IMR-90 (cell line): Measurements from ENCODE around the gene HOXA3. TPM values are rescaled to one million over a fixed set of nuclear protein-coding genes. Genes with fewer than 3 reads are reported as not detected.

Experiments used
- ATAC-seq: fragments of 200-7000 bp; cut with Tn5 transposase; 2 replicates; pipeline ENCODE4 v1.9.1; 2020; ENCODE audit warnings: low read depth, mild to moderate bottlenecking, moderate library complexity
- BruUV-seq: library from RNA; stranded (reverse); fragments of 400-500 nt; replicated peaks from 2 replicates; lab custom pipeline; 2021; lab: Mats Ljungman, UMichigan
- CTCF ChIA-PET: fragments of 300-600 bp; formaldehyde crosslinking; extraction: SDS; loops from one replicate; lab custom pipeline; 2021; ENCODE audit warnings: antibody characterized with exemption; lab: Yijun Ruan, JAX
- POLR2A ChIA-PET: fragments of 300-600 bp; sonication (Branson Sonifier 250); formaldehyde crosslinking; loops from one replicate; lab custom pipeline; 2022; ENCODE audit warnings: antibody characterized with exemption; ENCODE audit not compliant: unreplicated experiment; lab: Charles Lee
- DNase-seq: peaks from one replicate; pipeline ENCODE4 v3.0.0; 2013
- H2AFZ ChIP-seq: replicated peaks from 2 replicates; pipeline ENCODE3; 2013; ENCODE audit warnings: low read length, mild to moderate bottlenecking; ENCODE audit not compliant: poor library complexity
- H2AK5ac ChIP-seq: 2 replicates; pipeline ENCODE4 v1.6.1; 2013; ENCODE audit warnings: low read depth, low read length, inconsistent platforms
- H2AK9ac ChIP-seq: replicated peaks from 2 replicates; pipeline ENCODE3; 2013; ENCODE audit warnings: mild to moderate bottlenecking, low read depth, low read length, moderate library complexity; ENCODE audit not compliant: poor library complexity
- H2BK120ac ChIP-seq: 2 replicates; pipeline ENCODE4 v1.6.1; 2013; ENCODE audit warnings: low read depth, low read length, inconsistent platforms
- H2BK15ac ChIP-seq: 3 replicates; pipeline ENCODE4 v1.6.1; 2013; ENCODE audit warnings: low read depth, low read length, inconsistent platforms
- H2BK20ac ChIP-seq: 2 replicates; pipeline ENCODE4 v1.6.1; 2013; ENCODE audit warnings: low read depth, mild to moderate bottlenecking, inconsistent platforms, low read length, moderate library complexity
- H2BK5ac ChIP-seq: 2 replicates; pipeline ENCODE4 v1.6.1; 2013; ENCODE audit warnings: mild to moderate bottlenecking, low read depth, low read length, inconsistent platforms; ENCODE audit not compliant: poor library complexity, severe bottlenecking
- H3K14ac ChIP-seq: replicated peaks from 2 replicates; pipeline ENCODE4 v1.6.1; 2013; ENCODE audit warnings: low read depth, low read length, inconsistent platforms
- H3K18ac ChIP-seq: 2 replicates; pipeline ENCODE4 v1.6.1; 2013; ENCODE audit warnings: low read depth, low read length, control low read depth
- H3K23ac ChIP-seq: 2 replicates; pipeline ENCODE4 v1.6.1; 2013; ENCODE audit warnings: low read depth, low read length, inconsistent platforms
- H3K27ac ChIP-seq: 2 replicates; pipeline ENCODE4 v1.5.1; 2013; ENCODE audit warnings: mild to moderate bottlenecking, control low read depth, low read length; ENCODE audit not compliant: insufficient read depth
- H3K27me3 ChIP-seq: 2 replicates; pipeline ENCODE4 v1.6.1; 2013; ENCODE audit warnings: low read length; ENCODE audit not compliant: control insufficient read depth, insufficient read depth
- H3K36me3 ChIP-seq: 2 replicates; pipeline ENCODE4 v1.6.1; 2013; ENCODE audit warnings: low read length, mixed read lengths; ENCODE audit not compliant: control insufficient read depth, insufficient read depth
- H3K4ac ChIP-seq: 2 replicates; pipeline ENCODE4 v1.6.1; 2013; ENCODE audit warnings: low read depth, low read length, inconsistent platforms
- H3K4me1 ChIP-seq: 2 replicates; pipeline ENCODE4 v1.6.1; 2013; ENCODE audit warnings: low read length, mixed read lengths; ENCODE audit not compliant: control insufficient read depth, insufficient read depth
- H3K4me2 ChIP-seq: 2 replicates; pipeline ENCODE4 v1.6.1; 2013; ENCODE audit warnings: low read depth, mild to moderate bottlenecking, control low read depth, low read length, moderate library complexity
- H3K4me3 ChIP-seq: 2 replicates; pipeline ENCODE4 v1.5.1; 2013; ENCODE audit warnings: low read depth, mild to moderate bottlenecking, control low read depth, low read length, moderate library complexity; ENCODE audit not compliant: insufficient read depth
- H3K56ac ChIP-seq: 2 replicates; pipeline ENCODE4 v1.6.1; 2013; ENCODE audit warnings: low read length, inconsistent platforms; ENCODE audit not compliant: insufficient read depth; ENCODE audit errors: extremely low read depth
- H3K79me1 ChIP-seq, 2 experiments: 2 replicates each; pipeline ENCODE4 v1.6.1; 2013; ENCODE audit warnings: low read length in 2 of 2, inconsistent platforms in 1 of 2, low read depth in 1 of 2
- H3K9ac ChIP-seq: 2 replicates; pipeline ENCODE4 v1.6.1; 2013; ENCODE audit warnings: low read depth, low read length, control low read depth
- H3K9me1 ChIP-seq: 2 replicates; pipeline ENCODE4 v1.6.1; 2013; ENCODE audit warnings: low read length, inconsistent platforms; ENCODE audit not compliant: insufficient read depth
- H3K9me3 ChIP-seq: 2 replicates; pipeline ENCODE4 v1.6.1; 2013; ENCODE audit warnings: low read length; ENCODE audit not compliant: control insufficient read depth, insufficient read depth
- H4K20me1 ChIP-seq: 2 replicates; pipeline ENCODE4 v1.6.1; 2013; ENCODE audit warnings: low read length, inconsistent platforms; ENCODE audit not compliant: insufficient read depth
- H4K5ac ChIP-seq: 2 replicates; pipeline ENCODE4 v1.6.1; 2013; ENCODE audit warnings: mild to moderate bottlenecking, low read depth, low read length, control low read depth
- H4K8ac ChIP-seq, 2 experiments: 2 replicates each; pipeline ENCODE4 v1.6.1; 2013; ENCODE audit warnings: low read depth in 2 of 2, low read length in 2 of 2, control low read depth in 1 of 2, inconsistent platforms in 1 of 2
- H4K91ac ChIP-seq: 2 replicates; pipeline ENCODE4 v1.6.1; 2013; ENCODE audit warnings: low read depth, low read length, inconsistent platforms; ENCODE audit not compliant: insufficient read depth
- BHLHE40 ChIP-seq: fragments of 150-350 bp; IDR thresholded peaks from 2 replicates; pipeline ENCODE4 v1.6.1; 2016; ENCODE audit warnings: mild to moderate bottlenecking, low read depth, low read length
- CEBPB ChIP-seq: IDR thresholded peaks from 2 replicates; pipeline ENCODE4 v1.6.1; 2012; ENCODE audit warnings: low read depth, low read length, improper control_type of control experiment
- CHD1 ChIP-seq: IDR thresholded peaks from 2 replicates; pipeline ENCODE4 v1.6.1; 2012; ENCODE audit warnings: low read depth, low read length, improper control_type of control experiment
- CTCF ChIP-seq: conservative IDR thresholded peaks from 2 replicates; pipeline ENCODE4 v1.5.1; 2012; ENCODE audit warnings: mild to moderate bottlenecking, low read depth, low read length, improper control_type of control experiment
- FOS ChIP-seq: fragments of 150-350 bp; IDR thresholded peaks from 2 replicates; pipeline ENCODE4 v1.6.1; 2016; ENCODE audit warnings: low read depth, low read length
- MXI1 ChIP-seq: IDR thresholded peaks from 2 replicates; pipeline ENCODE4 v1.6.1; 2012; ENCODE audit warnings: low read depth, mild to moderate bottlenecking, low read length, moderate library complexity, borderline replicate concordance
- POLR2A ChIP-seq: IDR thresholded peaks from 2 replicates; pipeline ENCODE4 v1.6.1; 2012; ENCODE audit warnings: mild to moderate bottlenecking, low read depth, low read length
- RAD21 ChIP-seq: IDR thresholded peaks from 2 replicates; pipeline ENCODE4 v1.6.1; 2012; ENCODE audit warnings: low read length, improper control_type of control experiment
- RCOR1 ChIP-seq: IDR thresholded peaks from 2 replicates; pipeline ENCODE4 v1.6.1; 2012; ENCODE audit warnings: mild to moderate bottlenecking, low read length, improper control_type of control experiment; ENCODE audit not compliant: insufficient replicate concordance
- SMC3 ChIP-seq: fragments of 150-350 bp; IDR thresholded peaks from 2 replicates; pipeline ENCODE4 v1.6.1; 2016; ENCODE audit warnings: low read depth, mild to moderate bottlenecking, antibody characterized with exemption, low read length, moderate library complexity
- WGBS, 2 experiments: methylation state at CpG; one replicate each; pipeline versions ENCODE4 v1.1.5 to v1.1.7; 2013; ENCODE audit warnings: missing lambda C conversion rate in 2 of 2; ENCODE audit not compliant: insufficient read length in 1 of 2; ENCODE audit errors: extremely low coverage in 2 of 2; 5-methylcytosine and 5-hydroxymethylcytosine counted together
- dilution Hi-C: fragments of 300-500 bp; cut with HindIII; formaldehyde crosslinking; loops from one replicate; pipeline ENCODE4 v1.14.3; 2018; ENCODE audit warnings: low sequenced_read_pairs; ENCODE audit not compliant: unreplicated experiment
- in situ Hi-C: fragments of 300-500 bp; cut with MboI; formaldehyde crosslinking; loops from 3 replicates; pipeline ENCODE4 v1.14.3; 2019; ENCODE audit warnings: low sequenced_read_pairs, inconsistent platforms, mixed read lengths
- intact Hi-C: fragments of 100-400 bp; cut with micrococcal nuclease; formaldehyde crosslinking; loops from 2 replicates; pipeline ENCODE4 v1.10.0; 2022
- polyA plus RNA-seq, 3 experiments: library from polyadenylated mRNA; depleted of rRNA; stranded (reverse); fragments of >200 nt; gene quantifications; 2 replicates each; pipeline ENCODE4 v1.2.3, GENCODE V29; 2012; ENCODE audit warnings: low replicate concordance in 1 of 3
- total RNA-seq: library from RNA; depleted of rRNA; stranded (reverse); fragments of >200 nt; gene quantifications from 2 replicates; pipeline ENCODE4 v1.2.3, GENCODE V29; 2012

HOXA3 gene
- total and polyA plus RNA-seq, 2 of the 4 experiments (the other 2 are of a cell fraction) = 0.90 to 5.4 TPM

GRCh38 chr7:27131390-27131819 lies 21.0 kb downstream of the HOXA3 start:
- peak overlapping the region; percentile 59 for H3K18ac ChIP-seq
- WGBS, 2 experiments = 19% methylated on average over 3 of the region's 12 CpGs; no CpG with 5 or more reads in 1 of the 2 experiments
- peak overlapping the region; percentile 93 for H2AFZ ChIP-seq
- H3K36me3 ChIP-seq = peaks cover 3% of the 10 kb centered on the region; the same call in 1 of the 2 replicates
- H2BK120ac ChIP-seq = peak overlapping the region; percentile 66
- H4K8ac ChIP-seq = peak overlapping the region; percentile 92 to 98
- intact Hi-C loops (loop anchor here (5.0 kb wide), 1 partner anchor 99 kb away; no protein-coding TSS in a partner anchor), in situ Hi-C loops (no loop called here), dilution Hi-C loops (no loop called here)
- H2BK5ac ChIP-seq = peak overlapping the region; percentile 43
- H3K4ac ChIP-seq = peak overlapping the region; percentile 81
- peak overlapping the region; percentile 100 for H4K5ac ChIP-seq
- H3K27me3 ChIP-seq = no peaks in the 10 kb centered on the region
- no TSS peak for BruUV-seq
- peaks cover 24 to 41% of the 10 kb centered on the region in 2 experiments for H3K79me1 ChIP-seq
- H3K9ac ChIP-seq = peak overlapping the region; percentile 92
- H4K91ac ChIP-seq = peak overlapping the region; percentile 89
- peak overlapping the region; percentile 61 for H3K4me3 ChIP-seq
- no peaks in the 10 kb centered on the region for H3K9me3 ChIP-seq
- peaks cover 25% of the 10 kb centered on the region for H3K4me1 ChIP-seq
- no peak for ATAC-seq
- H3K27ac ChIP-seq = peak overlapping the region; percentile 77
- DNase-seq = no peak
- peak overlapping the region; percentile 65 for H3K14ac ChIP-seq
- H4K20me1 ChIP-seq = no peaks in the 10 kb centered on the region
- ChIA-PET POLR2A (interaction anchor here (0.8 to 1.1 kb wide), 3 partner anchors 10 to 274 kb away, joined by 3 read pairs; no protein-coding TSS in a partner anchor), CTCF (interaction anchor here (1.2 to 1.8 kb wide), 5 partner anchors 10 to 444 kb away, joined by 3 to 5 read pairs (median 4); no protein-coding TSS in a partner anchor)
- H2BK15ac ChIP-seq = peak overlapping the region; percentile 58; the same call in 2 of the 3 replicates
- peak overlapping the region; percentile 100 for H3K4me2 ChIP-seq
- H2BK20ac ChIP-seq = no peak overlapping the region; the same call in 1 of the 2 replicates
- TF ChIP-seq POLR2A (no peak), FOS (no peak), SMC3 (no peak), RAD21 (no peak), CTCF (no peak), MXI1 (no peak), RCOR1 (no peak), CEBPB (no peak), BHLHE40 (no peak), CHD1 (no peak)
- H2AK5ac ChIP-seq = peak overlapping the region; percentile 83
- H3K23ac ChIP-seq = peak overlapping the region; percentile 75
- peaks cover 11% of the 10 kb centered on the region for H3K9me1 ChIP-seq
- H3K56ac ChIP-seq = peak overlapping the region; percentile 58
- peak overlapping the region; percentile 62 for H2AK9ac ChIP-seq
